Breast epithelium (tissue), 4 donors: ENCODE results near the gene PLAAT4. TPM values are rescaled to one million over a fixed set of nuclear protein-coding genes. Genes with fewer than 3 reads are reported as not detected.
"Not testable (repeated sequence)": the region's sequence is repeated elsewhere in the genome, so short reads cannot be mapped to it uniquely, and the experiment has no call there.

Experiments
- DNase-seq, 2 donors: peaks; one replicate each; pipeline ENCODE4 v3.0.0-alpha.2; 2019; ENCODE audit warnings: low spot score in 2 of 2
- H3K27ac ChIP-seq, 2 donors: fragments of 200-600 bp; sonication (generic) in 1 of 2; one replicate each; pipeline ENCODE4 v1.5.1; 2016 to 2019; ENCODE audit warnings: mild to moderate bottlenecking in 1 of 2
- H3K27me3 ChIP-seq, 2 donors: fragments of 200-600 bp; sonication (generic) in 1 of 2; one replicate each; pipeline versions ENCODE4 v1.5.1 to v1.6.0; 2017 to 2019; ENCODE audit warnings: control low read depth in 1 of 2, mild to moderate bottlenecking in 1 of 2
- H3K36me3 ChIP-seq: fragments of 200-600 bp; one replicate; pipeline ENCODE4 v1.5.1; 2019
- H3K4me1 ChIP-seq, 2 donors: fragments of 200-600 bp; sonication (generic); one replicate each; pipeline ENCODE4 v1.5.1; 2016 to 2019; ENCODE audit warnings: control low read depth in 1 of 2
- H3K4me3 ChIP-seq, 3 donors: fragments of 200-600 bp; sonication (generic); 1 replicate in 2 of 3; 2 replicates in 1 of 3; pipeline ENCODE4 v1.5.1; 2016 to 2019; ENCODE audit warnings: mild to moderate bottlenecking in 3 of 3, moderate library complexity in 2 of 3
- H3K9me3 ChIP-seq, 2 donors: fragments of 200-600 bp; sonication (generic) in 1 of 2; one replicate each; pipeline ENCODE4 v1.5.1; 2016 to 2019; ENCODE audit warnings: control low read depth in 1 of 2
- POLR2A ChIP-seq: fragments of 450-650 bp; IDR thresholded peaks from one replicate; pipeline ENCODE4 v1.6.1; 2016; ENCODE audit warnings: antibody characterized with exemption, mild to moderate bottlenecking, moderate library complexity
- POLR2AphosphoS5 ChIP-seq, 3 donors: sonication (generic); formaldehyde crosslinking; IDR thresholded peaks; one replicate each; pipeline ENCODE4 v1.6.1; 2017; ENCODE audit warnings: antibody characterized with exemption in 3 of 3
- intact Hi-C: fragments of 100-400 bp; cut with DNase I; formaldehyde crosslinking; loops from one replicate; pipeline ENCODE4 v1.15.1; 2023; ENCODE audit warnings: low total_unique reads
- total RNA-seq, 3 donors: library from RNA; depleted of rRNA; stranded (reverse); fragments of >200 nt; gene quantifications; one replicate each; pipeline ENCODE4 v1.1.0, GENCODE V29; 2016
- TF ChIP-seq, protein P1 (sequence below), 3 donors: fragments of 450-650 bp; IDR thresholded peaks; one replicate each; pipeline ENCODE4 v1.5.1; 2016 to 2017; ENCODE audit warnings: antibody characterized with exemption in 3 of 3, mild to moderate bottlenecking in 3 of 3, moderate library complexity in 3 of 3

PLAAT4 gene
- total RNA-seq, 3 donors from 2014 or later, result 13.9 to 100.0 (median 95.3) TPM

DNA sequence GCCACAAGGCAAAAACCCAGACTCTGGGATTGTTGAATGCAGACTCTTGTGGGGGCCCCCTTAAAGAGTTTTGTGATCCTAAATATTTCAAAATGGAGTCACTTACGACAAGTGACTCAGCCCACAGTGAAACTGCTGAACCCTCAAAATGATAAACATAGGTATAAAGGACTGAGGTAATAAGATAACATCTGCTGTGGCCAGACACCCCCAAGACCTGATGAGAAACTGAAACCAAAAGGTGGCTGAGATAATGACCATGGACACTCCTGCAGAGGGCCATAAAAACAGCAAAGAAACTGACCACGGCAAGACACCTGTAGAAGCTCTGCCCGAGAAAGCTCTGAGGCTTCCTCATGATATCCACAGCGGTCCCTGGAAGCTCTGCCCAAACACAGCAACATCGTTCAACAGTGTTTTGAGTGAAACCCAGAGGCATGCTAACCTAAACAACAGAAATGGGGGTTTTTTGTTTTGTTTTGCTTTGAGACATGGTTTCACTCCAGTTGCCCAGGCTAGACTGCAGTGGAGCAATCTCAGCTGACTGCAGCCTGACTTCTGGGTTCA lies 1.6 kb upstream of the PLAAT4 start:
- peaks cover 29 to 54% of the 10 kb centered on the region in 2 donors for H3K4me1 ChIP-seq
- no peak overlapping the region for H3K4me3 ChIP-seq
- no peak for TF ChIP-seq POLR2AphosphoS5 (IDR thresholded peaks at IDR 0.05)
- no peak for TF ChIP-seq POLR2A
- TF ChIP-seq, protein P1, sequence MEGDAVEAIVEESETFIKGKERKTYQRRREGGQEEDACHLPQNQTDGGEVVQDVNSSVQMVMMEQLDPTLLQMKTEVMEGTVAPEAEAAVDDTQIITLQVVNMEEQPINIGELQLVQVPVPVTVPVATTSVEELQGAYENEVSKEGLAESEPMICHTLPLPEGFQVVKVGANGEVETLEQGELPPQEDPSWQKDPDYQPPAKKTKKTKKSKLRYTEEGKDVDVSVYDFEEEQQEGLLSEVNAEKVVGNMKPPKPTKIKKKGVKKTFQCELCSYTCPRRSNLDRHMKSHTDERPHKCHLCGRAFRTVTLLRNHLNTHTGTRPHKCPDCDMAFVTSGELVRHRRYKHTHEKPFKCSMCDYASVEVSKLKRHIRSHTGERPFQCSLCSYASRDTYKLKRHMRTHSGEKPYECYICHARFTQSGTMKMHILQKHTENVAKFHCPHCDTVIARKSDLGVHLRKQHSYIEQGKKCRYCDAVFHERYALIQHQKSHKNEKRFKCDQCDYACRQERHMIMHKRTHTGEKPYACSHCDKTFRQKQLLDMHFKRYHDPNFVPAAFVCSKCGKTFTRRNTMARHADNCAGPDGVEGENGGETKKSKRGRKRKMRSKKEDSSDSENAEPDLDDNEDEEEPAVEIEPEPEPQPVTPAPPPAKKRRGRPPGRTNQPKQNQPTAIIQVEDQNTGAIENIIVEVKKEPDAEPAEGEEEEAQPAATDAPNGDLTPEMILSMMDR (IDR thresholded peaks at IDR 0.05), result no peak
- H3K9me3 ChIP-seq, result no peaks in the 10 kb centered on the region
- no peaks in the 10 kb centered on the region for H3K36me3 ChIP-seq
- DNase-seq, result no peak
- peak overlapping the region; percentile 95 for H3K27ac ChIP-seq
- intact Hi-C loops, result no loop called here
- no peaks in the 10 kb centered on the region for H3K27me3 ChIP-seq

DNA sequence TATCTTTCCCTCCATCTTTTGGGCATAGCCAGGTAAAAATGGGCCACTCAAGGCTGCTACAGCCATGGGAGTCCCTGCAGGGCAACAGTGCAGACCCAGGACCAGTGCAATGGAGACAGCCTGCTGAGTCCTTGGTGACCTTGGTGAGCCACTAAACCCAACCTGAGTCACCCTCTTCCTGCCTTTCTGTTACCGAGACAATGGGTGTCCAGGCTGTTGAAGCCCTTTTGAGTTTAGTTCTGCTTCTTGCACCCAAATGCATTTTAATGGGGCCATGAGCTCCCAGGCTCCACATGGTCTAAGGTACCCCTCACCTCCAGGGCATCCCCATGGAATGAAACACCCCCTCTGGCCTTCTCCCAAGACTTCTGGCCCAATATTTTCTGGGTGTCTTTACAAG lies 874 bp upstream of the PLAAT4 start:
- H3K27ac ChIP-seq, result peak overlapping the region; percentile 95

DNA sequence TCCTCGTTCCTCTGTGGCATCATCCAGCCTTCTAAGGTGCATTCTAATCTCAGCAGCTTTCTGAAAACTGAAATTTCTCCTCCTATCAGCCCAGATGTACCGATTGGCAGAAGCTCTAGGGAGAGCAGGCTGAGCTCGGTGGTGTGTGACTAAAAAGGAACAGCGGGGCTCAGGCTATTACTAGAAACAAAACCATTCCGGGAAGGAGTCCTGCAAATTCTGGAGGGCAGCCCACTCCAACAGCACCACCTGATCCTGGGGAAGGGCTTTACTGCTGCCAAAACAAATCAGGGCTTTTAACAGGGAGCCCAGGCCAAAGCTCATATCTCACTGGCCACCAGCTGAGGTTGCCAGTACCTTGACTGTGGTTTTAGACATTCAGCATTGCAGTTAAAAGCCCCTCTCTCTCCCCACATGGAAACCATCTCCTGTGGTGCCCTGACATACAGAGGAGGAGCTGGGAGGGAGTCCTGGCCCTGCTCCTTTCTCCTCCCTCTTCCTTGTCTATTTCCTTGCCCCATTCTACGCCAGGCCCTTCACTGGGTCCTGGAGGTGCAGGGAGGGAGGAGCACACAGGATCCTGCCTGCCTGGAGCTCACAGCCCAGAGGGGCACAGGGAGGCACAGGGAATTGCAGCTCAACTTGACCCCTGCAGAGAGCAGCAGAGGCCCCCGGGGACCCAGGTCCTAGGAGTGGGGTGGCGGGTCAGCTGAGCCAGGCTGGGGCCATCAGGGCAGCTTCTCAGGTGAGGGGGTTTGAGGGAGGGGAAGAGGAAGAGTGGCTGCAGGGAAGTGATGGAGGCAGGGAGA lies 889 bp downstream of the PLAAT4 start:
- no peaks in the 10 kb centered on the region for H3K27me3 ChIP-seq
- no peaks in the 10 kb centered on the region for H3K9me3 ChIP-seq
- DNase-seq, result peak in 1 of 2 donors; percentile 67
- peak overlapping the region; percentile 39 to 68 (median 54) for H3K4me3 ChIP-seq
- no peaks in the 10 kb centered on the region for H3K36me3 ChIP-seq
- peak overlapping the region; percentile 95 for H3K27ac ChIP-seq
- H3K4me1 ChIP-seq, result peaks cover 23 to 50% of the 10 kb centered on the region in 2 donors
- peak in 2 of 3 donors; percentile 27 to 49 for TF ChIP-seq POLR2AphosphoS5 (IDR thresholded peaks at IDR 0.05)
- TF ChIP-seq, protein P1 (IDR thresholded peaks at IDR 0.05), result no peak
- intact Hi-C loops, result loop anchor here (1.0 kb wide), 1 partner anchor 45 kb away; no protein-coding TSS in a partner anchor

More for the DNA sequence above, 874 bp upstream of the PLAAT4 start:
- Histone ChIP-seq H3K4me1 (peaks cover 29 to 54% of the 10 kb centered on the region in 2 donors), H3K36me3 (no peaks in the 10 kb centered on the region), H3K4me3 (no peak overlapping the region), H3K27me3 (no peaks in the 10 kb centered on the region), H3K9me3 (no peaks in the 10 kb centered on the region)
- TF ChIP-seq, protein P1 (IDR thresholded peaks at IDR 0.05), result no peak
- no peak for TF ChIP-seq POLR2A
- no peak for TF ChIP-seq POLR2AphosphoS5 (IDR thresholded peaks at IDR 0.05)
- intact Hi-C loops, result no loop called here
- no peak for DNase-seq

DNA sequence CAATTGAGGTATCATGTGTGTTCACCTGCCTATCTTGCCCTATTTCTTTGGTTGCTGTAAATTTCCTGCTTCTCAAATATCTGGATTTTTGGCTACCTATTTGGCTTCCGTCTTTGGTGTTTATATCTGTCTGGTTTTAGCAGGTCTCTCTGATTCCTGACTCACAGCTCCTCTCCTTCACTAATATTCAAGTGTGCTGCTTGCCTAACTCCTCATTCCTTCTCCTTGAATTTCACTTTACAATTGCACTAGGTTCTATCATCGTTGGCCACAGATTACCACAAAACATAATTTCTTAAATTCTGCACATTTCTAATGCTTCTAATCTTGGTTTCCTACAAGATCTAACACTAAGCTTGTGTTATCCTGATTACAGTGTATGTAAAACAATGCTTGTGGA lies 5.9 kb downstream of the PLAAT4 start:
- H3K4me3 ChIP-seq, H3K36me3 ChIP-seq, H3K9me3 ChIP-seq, DNase-seq, H3K27me3 ChIP-seq, intact Hi-C loops: not testable (repeated sequence)
- Histone ChIP-seq H3K27ac (peak overlapping the region in 1 of 2 donors; percentile 4), H3K4me1 (peaks cover 6 to 12% of the 10 kb centered on the region in 2 donors)

DNA sequence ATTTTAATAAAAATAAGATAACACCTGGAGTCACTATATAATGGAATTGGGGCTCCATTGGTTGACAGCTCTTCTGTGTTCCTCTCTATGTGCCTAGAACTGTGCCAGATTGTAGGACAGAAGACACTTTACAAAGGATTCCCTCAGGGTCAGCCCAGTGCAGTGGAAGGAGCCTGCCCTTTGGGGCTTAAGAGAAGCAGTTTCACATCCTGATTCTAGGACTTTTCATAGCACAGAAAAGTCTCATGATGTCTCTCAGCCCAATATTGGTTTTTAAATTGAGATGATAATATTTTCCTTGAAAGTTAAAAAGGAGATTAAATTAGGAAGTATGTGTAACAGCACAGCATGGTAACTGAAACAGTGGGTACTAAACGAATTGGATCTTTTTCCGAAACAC lies 7.1 kb downstream of the PLAAT4 start:
- TF ChIP-seq, protein P1 (IDR thresholded peaks at IDR 0.05), result no peak
- TF ChIP-seq POLR2AphosphoS5 (IDR thresholded peaks at IDR 0.05) (no peak), POLR2A (no peak)
- Histone ChIP-seq H3K27me3 (no peaks in the 10 kb centered on the region), H3K36me3 (no peaks in the 10 kb centered on the region), H3K27ac (no peak overlapping the region), H3K4me1 (peaks cover 0 to 1% of the 10 kb centered on the region in 2 donors), H3K9me3 (no peaks in the 10 kb centered on the region), H3K4me3 (no peak overlapping the region)
- no peak for DNase-seq
- intact Hi-C loops, result no loop called here
